ENCODE data around the gene BTG4. TPM values are rescaled to one million over a fixed set of nuclear protein-coding genes. Genes with fewer than 3 reads are reported as not detected.

Gene BTG4
- total and polyA plus RNA-seq, 2 of the 8 experiments (the other 6 are each of a cell fraction or from before 2014, with no cell fraction given) = 0.06 TPM; not detected in 1

DNA sequence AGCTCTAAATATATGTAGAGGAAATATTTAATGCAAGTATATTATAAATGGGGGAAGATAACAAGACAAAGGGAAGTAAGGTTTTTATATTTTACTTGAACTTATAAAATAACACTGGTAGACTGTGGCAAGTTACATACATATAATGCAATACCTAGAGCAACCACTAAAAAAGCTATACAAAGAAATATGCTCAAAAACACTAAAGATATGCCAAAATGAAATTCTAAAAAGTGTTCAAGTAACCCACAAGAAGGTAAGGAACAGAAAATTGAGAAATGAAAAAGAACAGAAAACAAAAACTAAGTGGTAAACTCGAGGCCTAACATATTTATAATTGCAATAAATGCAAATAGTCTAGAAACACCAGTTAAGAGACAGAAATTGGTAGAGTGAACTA, 32.5 kb downstream of the BTG4 start (continued):
- TF ChIP-seq, protein P1, sequence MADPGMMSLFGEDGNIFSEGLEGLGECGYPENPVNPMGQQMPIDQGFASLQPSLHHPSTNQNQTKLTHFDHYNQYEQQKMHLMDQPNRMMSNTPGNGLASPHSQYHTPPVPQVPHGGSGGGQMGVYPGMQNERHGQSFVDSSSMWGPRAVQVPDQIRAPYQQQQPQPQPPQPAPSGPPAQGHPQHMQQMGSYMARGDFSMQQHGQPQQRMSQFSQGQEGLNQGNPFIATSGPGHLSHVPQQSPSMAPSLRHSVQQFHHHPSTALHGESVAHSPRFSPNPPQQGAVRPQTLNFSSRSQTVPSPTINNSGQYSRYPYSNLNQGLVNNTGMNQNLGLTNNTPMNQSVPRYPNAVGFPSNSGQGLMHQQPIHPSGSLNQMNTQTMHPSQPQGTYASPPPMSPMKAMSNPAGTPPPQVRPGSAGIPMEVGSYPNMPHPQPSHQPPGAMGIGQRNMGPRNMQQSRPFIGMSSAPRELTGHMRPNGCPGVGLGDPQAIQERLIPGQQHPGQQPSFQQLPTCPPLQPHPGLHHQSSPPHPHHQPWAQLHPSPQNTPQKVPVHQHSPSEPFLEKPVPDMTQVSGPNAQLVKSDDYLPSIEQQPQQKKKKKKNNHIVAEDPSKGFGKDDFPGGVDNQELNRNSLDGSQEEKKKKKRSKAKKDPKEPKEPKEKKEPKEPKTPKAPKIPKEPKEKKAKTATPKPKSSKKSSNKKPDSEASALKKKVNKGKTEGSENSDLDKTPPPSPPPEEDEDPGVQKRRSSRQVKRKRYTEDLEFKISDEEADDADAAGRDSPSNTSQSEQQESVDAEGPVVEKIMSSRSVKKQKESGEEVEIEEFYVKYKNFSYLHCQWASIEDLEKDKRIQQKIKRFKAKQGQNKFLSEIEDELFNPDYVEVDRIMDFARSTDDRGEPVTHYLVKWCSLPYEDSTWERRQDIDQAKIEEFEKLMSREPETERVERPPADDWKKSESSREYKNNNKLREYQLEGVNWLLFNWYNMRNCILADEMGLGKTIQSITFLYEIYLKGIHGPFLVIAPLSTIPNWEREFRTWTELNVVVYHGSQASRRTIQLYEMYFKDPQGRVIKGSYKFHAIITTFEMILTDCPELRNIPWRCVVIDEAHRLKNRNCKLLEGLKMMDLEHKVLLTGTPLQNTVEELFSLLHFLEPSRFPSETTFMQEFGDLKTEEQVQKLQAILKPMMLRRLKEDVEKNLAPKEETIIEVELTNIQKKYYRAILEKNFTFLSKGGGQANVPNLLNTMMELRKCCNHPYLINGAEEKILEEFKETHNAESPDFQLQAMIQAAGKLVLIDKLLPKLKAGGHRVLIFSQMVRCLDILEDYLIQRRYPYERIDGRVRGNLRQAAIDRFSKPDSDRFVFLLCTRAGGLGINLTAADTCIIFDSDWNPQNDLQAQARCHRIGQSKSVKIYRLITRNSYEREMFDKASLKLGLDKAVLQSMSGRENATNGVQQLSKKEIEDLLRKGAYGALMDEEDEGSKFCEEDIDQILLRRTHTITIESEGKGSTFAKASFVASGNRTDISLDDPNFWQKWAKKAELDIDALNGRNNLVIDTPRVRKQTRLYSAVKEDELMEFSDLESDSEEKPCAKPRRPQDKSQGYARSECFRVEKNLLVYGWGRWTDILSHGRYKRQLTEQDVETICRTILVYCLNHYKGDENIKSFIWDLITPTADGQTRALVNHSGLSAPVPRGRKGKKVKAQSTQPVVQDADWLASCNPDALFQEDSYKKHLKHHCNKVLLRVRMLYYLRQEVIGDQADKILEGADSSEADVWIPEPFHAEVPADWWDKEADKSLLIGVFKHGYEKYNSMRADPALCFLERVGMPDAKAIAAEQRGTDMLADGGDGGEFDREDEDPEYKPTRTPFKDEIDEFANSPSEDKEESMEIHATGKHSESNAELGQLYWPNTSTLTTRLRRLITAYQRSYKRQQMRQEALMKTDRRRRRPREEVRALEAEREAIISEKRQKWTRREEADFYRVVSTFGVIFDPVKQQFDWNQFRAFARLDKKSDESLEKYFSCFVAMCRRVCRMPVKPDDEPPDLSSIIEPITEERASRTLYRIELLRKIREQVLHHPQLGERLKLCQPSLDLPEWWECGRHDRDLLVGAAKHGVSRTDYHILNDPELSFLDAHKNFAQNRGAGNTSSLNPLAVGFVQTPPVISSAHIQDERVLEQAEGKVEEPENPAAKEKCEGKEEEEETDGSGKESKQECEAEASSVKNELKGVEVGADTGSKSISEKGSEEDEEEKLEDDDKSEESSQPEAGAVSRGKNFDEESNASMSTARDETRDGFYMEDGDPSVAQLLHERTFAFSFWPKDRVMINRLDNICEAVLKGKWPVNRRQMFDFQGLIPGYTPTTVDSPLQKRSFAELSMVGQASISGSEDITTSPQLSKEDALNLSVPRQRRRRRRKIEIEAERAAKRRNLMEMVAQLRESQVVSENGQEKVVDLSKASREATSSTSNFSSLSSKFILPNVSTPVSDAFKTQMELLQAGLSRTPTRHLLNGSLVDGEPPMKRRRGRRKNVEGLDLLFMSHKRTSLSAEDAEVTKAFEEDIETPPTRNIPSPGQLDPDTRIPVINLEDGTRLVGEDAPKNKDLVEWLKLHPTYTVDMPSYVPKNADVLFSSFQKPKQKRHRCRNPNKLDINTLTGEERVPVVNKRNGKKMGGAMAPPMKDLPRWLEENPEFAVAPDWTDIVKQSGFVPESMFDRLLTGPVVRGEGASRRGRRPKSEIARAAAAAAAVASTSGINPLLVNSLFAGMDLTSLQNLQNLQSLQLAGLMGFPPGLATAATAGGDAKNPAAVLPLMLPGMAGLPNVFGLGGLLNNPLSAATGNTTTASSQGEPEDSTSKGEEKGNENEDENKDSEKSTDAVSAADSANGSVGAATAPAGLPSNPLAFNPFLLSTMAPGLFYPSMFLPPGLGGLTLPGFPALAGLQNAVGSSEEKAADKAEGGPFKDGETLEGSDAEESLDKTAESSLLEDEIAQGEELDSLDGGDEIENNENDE (IDR thresholded peaks at IDR 0.05; ENCODE audit: insufficient replicate concordance, low read length) = no peak
- TF ChIP-seq CEBPB (IDR thresholded peaks at IDR 0.05; ENCODE audit: low read depth, low read length) (no peak), CBX5 (IDR thresholded peaks at IDR 0.05; ENCODE audit: low read depth, low read length) (no peak), BACH1 (IDR thresholded peaks at IDR 0.05; ENCODE audit: low read length) (no peak), EP300 (IDR thresholded peaks at IDR 0.05; ENCODE audit: borderline replicate concordance in 1 of 2, low read depth in 2 of 2, low read length in 2 of 2) (no peak), SIN3A (conservative IDR thresholded peaks at IDR 0.05 in 1 of 2, IDR thresholded peaks at IDR 0.05 in 1 of 2; ENCODE audit: low read depth in 1 of 2, low read length in 2 of 2) (no peak), KDM1A (IDR thresholded peaks at IDR 0.05; ENCODE audit: borderline replicate concordance, low read length) (no peak)

Measured in H1 (cell line).